GM19193 (cell line): ENCODE results near the gene DDAH1.

Experiments
- POLR2A ChIP-seq: IDR thresholded peaks from 4 replicates; pipeline ENCODE4 v1.6.1; 2011; ENCODE audit not compliant: insufficient read depth, insufficient read length; ENCODE audit errors: extremely low read depth

The DDAH1 gene

GRCh38 chr1:85307987-85308832, 156.7 kb downstream of the DDAH1 start:
- no peak for TF ChIP-seq POLR2A

- TF ChIP-seq POLR2A, result no peak
These were observed 158.7 kb downstream of the DDAH1 start for GRCh38 chr1:85306236-85306635.

GRCh38 chr1:85303440-85304162, 161.4 kb downstream of the DDAH1 start:
- TF ChIP-seq POLR2A, result no peak

GRCh38 chr1:85300140-85300539, 164.8 kb downstream of the DDAH1 start:
- TF ChIP-seq POLR2A, result no peak

GRCh38 chr1:85297855-85298629, 166.9 kb downstream of the DDAH1 start:
- no peak for TF ChIP-seq POLR2A

- no peak for TF ChIP-seq POLR2A
These were observed 167.5 kb downstream of the DDAH1 start for GRCh38 chr1:85297538-85297854.

- no peak for TF ChIP-seq POLR2A
These were observed 168.0 kb downstream of the DDAH1 start for GRCh38 chr1:85296980-85297379.

GRCh38 chr1:85295654-85296053, 169.3 kb downstream of the DDAH1 start:
- no peak for TF ChIP-seq POLR2A

- no peak for TF ChIP-seq POLR2A
These were observed 169.9 kb downstream of the DDAH1 start for GRCh38 chr1:85295006-85295431.

- no peak for TF ChIP-seq POLR2A
These were observed 174.1 kb downstream of the DDAH1 start for GRCh38 chr1:85290826-85291225.

- no peak for TF ChIP-seq POLR2A
These were observed 175.1 kb downstream of the DDAH1 start for GRCh38 chr1:85289848-85290335.

GRCh38 chr1:85289207-85289847, 175.6 kb downstream of the DDAH1 start:
- no peak for TF ChIP-seq POLR2A

GRCh38 chr1:85284202-85284601, 180.8 kb downstream of the DDAH1 start:
- no peak for TF ChIP-seq POLR2A

- no peak for TF ChIP-seq POLR2A
These were observed 181.3 kb downstream of the DDAH1 start for GRCh38 chr1:85283475-85284199.
